AG10803 (cell line): ENCODE measurements around the gene SIGLEC1.

Experiments used
- DNase-seq: peaks from one replicate; pipeline ENCODE4 v3.0.0; 2010; ENCODE audit warnings: low read depth
- H3K4me3 ChIP-seq: 2 replicates; pipeline ENCODE4 v1.5.1; 2011; ENCODE audit warnings: mild to moderate bottlenecking, low read length, control low read depth
- TF ChIP-seq, protein P1 (sequence below): conservative IDR thresholded peaks from 2 replicates; pipeline ENCODE4 v1.5.1; 2011; ENCODE audit warnings: mild to moderate bottlenecking, low read length, control low read depth, inconsistent platforms

Gene SIGLEC1

GRCh38 chr20:3705970-3706739 lies 6.2 kb downstream of the SIGLEC1 start:
- TF ChIP-seq, protein P1, sequence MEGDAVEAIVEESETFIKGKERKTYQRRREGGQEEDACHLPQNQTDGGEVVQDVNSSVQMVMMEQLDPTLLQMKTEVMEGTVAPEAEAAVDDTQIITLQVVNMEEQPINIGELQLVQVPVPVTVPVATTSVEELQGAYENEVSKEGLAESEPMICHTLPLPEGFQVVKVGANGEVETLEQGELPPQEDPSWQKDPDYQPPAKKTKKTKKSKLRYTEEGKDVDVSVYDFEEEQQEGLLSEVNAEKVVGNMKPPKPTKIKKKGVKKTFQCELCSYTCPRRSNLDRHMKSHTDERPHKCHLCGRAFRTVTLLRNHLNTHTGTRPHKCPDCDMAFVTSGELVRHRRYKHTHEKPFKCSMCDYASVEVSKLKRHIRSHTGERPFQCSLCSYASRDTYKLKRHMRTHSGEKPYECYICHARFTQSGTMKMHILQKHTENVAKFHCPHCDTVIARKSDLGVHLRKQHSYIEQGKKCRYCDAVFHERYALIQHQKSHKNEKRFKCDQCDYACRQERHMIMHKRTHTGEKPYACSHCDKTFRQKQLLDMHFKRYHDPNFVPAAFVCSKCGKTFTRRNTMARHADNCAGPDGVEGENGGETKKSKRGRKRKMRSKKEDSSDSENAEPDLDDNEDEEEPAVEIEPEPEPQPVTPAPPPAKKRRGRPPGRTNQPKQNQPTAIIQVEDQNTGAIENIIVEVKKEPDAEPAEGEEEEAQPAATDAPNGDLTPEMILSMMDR: no peak
- DNase-seq: no peak
- no peak overlapping the region for H3K4me3 ChIP-seq

- no peak overlapping the region for H3K4me3 ChIP-seq
- TF ChIP-seq, protein P1: no peak
- DNase-seq: no peak
Observed at GRCh38 chr20:3705491-3705969, 6.9 kb downstream of the SIGLEC1 start.

GRCh38 chr20:3704087-3704486 lies 8.3 kb downstream of the SIGLEC1 start:
- TF ChIP-seq, protein P1: no peak
- no peak overlapping the region for H3K4me3 ChIP-seq
- no peak for DNase-seq

DNA sequence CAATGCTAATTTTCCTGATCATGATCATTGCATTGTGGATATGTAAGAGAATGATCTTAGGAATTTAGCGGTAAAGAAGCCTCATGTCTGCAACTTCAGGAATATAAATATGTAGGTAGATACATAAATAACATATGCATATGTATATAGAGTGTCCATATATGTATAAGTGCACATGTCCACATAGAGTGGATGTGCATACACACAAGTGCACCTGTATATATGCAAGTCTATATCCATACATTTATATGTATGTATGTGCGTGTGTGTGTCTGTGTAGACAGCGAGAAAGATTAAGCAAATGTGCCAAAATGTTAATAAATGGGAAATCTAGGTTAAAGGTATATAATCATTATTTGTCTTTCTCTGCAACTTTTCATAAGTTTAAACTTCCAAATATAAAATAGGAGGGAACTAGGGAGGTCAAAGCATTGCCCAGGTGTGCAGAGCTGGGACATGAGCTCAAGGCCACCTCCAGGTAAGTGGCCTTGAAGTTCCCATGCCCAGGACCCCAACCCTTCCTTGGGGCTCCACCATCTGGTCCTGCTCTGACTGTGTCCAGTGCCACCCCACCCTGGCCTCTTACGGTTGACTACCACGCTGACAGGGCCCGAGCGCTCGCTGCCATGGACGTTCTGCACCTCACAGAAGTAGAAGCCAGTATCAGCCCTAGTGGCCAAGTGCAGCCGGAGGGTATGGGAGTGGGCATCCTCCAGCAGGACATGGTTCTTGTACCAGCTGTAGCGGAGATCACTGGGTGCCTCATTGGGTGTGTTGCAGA lies 9.6 kb downstream of the SIGLEC1 start:
- DNase-seq: no peak
- no peak overlapping the region for H3K4me3 ChIP-seq
- TF ChIP-seq, protein P1: no peak

DNA sequence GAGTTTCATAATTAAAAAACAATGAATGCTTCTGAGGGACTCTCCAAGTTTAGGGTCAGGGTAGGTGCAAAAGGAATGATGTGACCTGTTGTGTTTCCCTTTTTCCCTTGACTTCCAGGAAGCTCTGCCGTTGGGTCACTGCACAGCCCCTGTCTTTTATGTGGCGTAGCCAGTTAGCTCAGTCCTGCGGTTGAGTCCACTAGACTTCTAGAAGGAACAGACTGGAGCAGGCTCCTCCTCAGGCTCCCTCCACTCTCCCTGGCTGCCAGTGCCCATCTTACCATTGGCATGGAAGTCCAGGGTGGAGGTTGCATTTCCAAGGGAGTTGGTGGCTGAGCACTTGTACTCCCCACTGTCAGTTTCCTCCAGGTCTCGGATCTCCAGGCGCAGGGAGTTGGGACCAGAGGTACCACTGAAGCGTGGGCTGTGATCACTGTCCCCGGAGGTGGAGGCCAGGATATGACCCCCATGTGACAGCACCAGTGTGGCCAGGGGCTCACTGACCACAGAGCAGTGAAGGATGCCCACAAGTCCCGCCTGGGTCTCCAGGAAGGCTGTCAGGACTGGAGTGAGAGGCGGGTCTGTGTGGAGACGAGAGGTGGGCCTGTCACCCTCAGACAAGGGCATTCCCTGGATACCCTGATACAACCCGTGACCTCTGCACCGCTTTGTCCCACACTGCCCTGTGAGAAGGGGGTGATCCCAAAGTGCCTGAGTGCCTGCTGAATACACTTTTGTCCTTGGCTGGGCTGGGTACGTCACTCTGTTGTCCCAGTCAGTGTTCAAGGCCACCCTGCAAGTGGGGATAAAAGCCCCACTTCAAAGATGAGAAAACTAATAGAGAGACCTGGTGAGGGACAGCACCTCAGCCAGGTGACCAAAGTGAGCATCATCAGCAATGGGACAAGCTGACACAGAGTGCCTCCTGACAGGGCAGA lies 11.1 kb downstream of the SIGLEC1 start:
- TF ChIP-seq, protein P1: no peak
- H3K4me3 ChIP-seq: no peak overlapping the region
- DNase-seq: no peak

DNA sequence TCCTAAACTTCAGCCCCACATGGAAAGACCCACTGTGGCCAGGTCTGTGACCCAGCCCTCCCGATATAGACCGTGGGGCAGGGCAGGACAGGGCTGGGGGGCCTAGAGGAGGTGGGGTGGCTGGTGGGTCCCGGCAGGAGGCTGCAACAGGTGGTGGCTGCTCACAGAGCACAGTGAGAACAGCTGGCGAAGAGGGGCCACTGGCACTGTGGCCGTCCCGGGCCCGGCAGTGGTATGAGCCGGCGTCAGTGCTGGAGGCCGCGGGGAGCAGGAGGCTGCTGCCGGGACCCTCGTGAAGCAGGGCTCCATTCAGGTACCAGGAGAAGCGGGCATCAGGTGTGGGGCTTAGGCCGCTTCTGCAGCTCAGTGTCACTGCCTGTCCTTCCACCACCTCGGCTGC lies 13.4 kb downstream of the SIGLEC1 start:
- TF ChIP-seq, protein P1: no peak
- DNase-seq: no peak
- H3K4me3 ChIP-seq: no peak overlapping the region
